Suprapubic skin (tissue), 4 donors: ENCODE data around the gene TNNI3K. TPM values are rescaled to one million over a fixed set of nuclear protein-coding genes. Genes with fewer than 3 reads are reported as not detected.
A peak's percentile ranks its signal among the peaks of the same experiment; 100 is the strongest.

Source experiments
- DNase-seq, 2 donors: peaks; one replicate each; pipeline ENCODE4 v3.0.0-alpha.2; 2019; ENCODE audit warnings: low spot score in 2 of 2
- H3K27ac ChIP-seq: fragments of 200-600 bp; sonication (generic); one replicate; pipeline ENCODE4 v1.5.1; 2019
- H3K27me3 ChIP-seq: fragments of 200-600 bp; sonication (generic); one replicate; pipeline ENCODE4 v1.5.1; 2019
- H3K36me3 ChIP-seq: fragments of 200-600 bp; sonication (generic); one replicate; pipeline ENCODE4 v1.5.1; 2019
- H3K4me1 ChIP-seq: fragments of 200-600 bp; sonication (generic); one replicate; pipeline ENCODE4 v1.5.1; 2019
- H3K4me3 ChIP-seq: fragments of 200-600 bp; sonication (generic); one replicate; pipeline ENCODE4 v1.5.1; 2019; ENCODE audit warnings: mild to moderate bottlenecking
- H3K9me3 ChIP-seq: fragments of 200-600 bp; sonication (generic); one replicate; pipeline ENCODE4 v1.5.1; 2019
- CTCF ChIP-seq, 2 donors: fragments of 200-600 bp in 1 of 2; fragments of 450-650 bp in 1 of 2; sonication (generic) in 1 of 2; IDR thresholded peaks; one replicate each; pipeline ENCODE4 v1.5.1; 2016 to 2019; ENCODE audit warnings: antibody characterized with exemption in 2 of 2, mild to moderate bottlenecking in 1 of 2, moderate library complexity in 1 of 2
- EP300 ChIP-seq: sonication (generic); formaldehyde crosslinking; IDR thresholded peaks from one replicate; pipeline ENCODE4 v1.6.1; 2017; ENCODE audit warnings: antibody characterized with exemption
- POLR2A ChIP-seq, 2 donors: fragments of 450-650 bp; IDR thresholded peaks; one replicate each; pipeline ENCODE4 v1.6.1; 2017; ENCODE audit warnings: antibody characterized with exemption in 2 of 2, mild to moderate bottlenecking in 2 of 2, moderate library complexity in 2 of 2
- POLR2AphosphoS5 ChIP-seq, 3 donors: sonication (generic); formaldehyde crosslinking; IDR thresholded peaks; one replicate each; pipeline ENCODE4 v1.6.1; 2017; ENCODE audit warnings: antibody characterized with exemption in 3 of 3
- WGBS: methylation state at CpG from one replicate; pipeline ENCODE4 v1.1.5; 2018; 5-methylcytosine and 5-hydroxymethylcytosine counted together
- total RNA-seq, 4 donors: library from RNA; depleted of rRNA; stranded (reverse); fragments of >200 nt; gene quantifications; one replicate each; pipeline ENCODE4 v1.1.0, GENCODE V29; 2016

Gene TNNI3K
- total RNA-seq, result 1 to 10 TPM in 2 of 4 donors, under 1 TPM in 1, not detected in 1; 0.76 to 3.2 (median 1.1) TPM

- H3K4me3 ChIP-seq, result no peak within 1 kb of the TSS
- no peak for DNase-seq
- 81% methylated on average over 2 of the region's 2 CpGs for WGBS
- peaks cover 6% of the 10 kb centered on the region for H3K9me3 ChIP-seq
- no peak for TF ChIP-seq EP300
- no peak for TF ChIP-seq CTCF (IDR thresholded peaks at IDR 0.05)
- TF ChIP-seq POLR2A (IDR thresholded peaks at IDR 0.05), result no peak
- TF ChIP-seq POLR2AphosphoS5 (IDR thresholded peaks at IDR 0.05), result no peak
- no peak within 1 kb of the TSS for H3K27ac ChIP-seq
- no peaks in the 10 kb centered on the region for H3K27me3 ChIP-seq
- H3K36me3 ChIP-seq, result peaks cover 2% of the 10 kb centered on the region
- H3K4me1 ChIP-seq, result no peaks in the 10 kb centered on the region
Measured at GRCh38 chr1:74235153-74235552, at the start of gene TNNI3K. Gene TNNI3K (plus strand): TSS chr1:74235387. CDS start chr1:74235452, 65 bp downstream.

- Histone ChIP-seq H3K9me3 (no peaks in the 10 kb centered on the region), H3K27ac (no peak overlapping the region), H3K27me3 (no peaks in the 10 kb centered on the region), H3K4me3 (no peak overlapping the region), H3K4me1 (peaks cover 9% of the 10 kb centered on the region), H3K36me3 (no peaks in the 10 kb centered on the region)
- WGBS, result 39% methylated on average over 2 of the region's 2 CpGs
- TF ChIP-seq EP300 (no peak), POLR2AphosphoS5 (IDR thresholded peaks at IDR 0.05) (no peak), CTCF (IDR thresholded peaks at IDR 0.05) (no peak), POLR2A (IDR thresholded peaks at IDR 0.05) (no peak)
- no peak for DNase-seq
Measured at GRCh38 chr1:74193908-74194307, 41.3 kb upstream of the TNNI3K start.

- TF ChIP-seq CTCF (IDR thresholded peaks at IDR 0.05) (no peak), EP300 (no peak), POLR2A (IDR thresholded peaks at IDR 0.05) (no peak), POLR2AphosphoS5 (IDR thresholded peaks at IDR 0.05) (no peak)
- H3K36me3 ChIP-seq, result no peaks in the 10 kb centered on the region
- H3K27me3 ChIP-seq, result no peaks in the 10 kb centered on the region
- H3K4me1 ChIP-seq, result peaks cover 15% of the 10 kb centered on the region
- DNase-seq, result no peak
- H3K9me3 ChIP-seq, result no peaks in the 10 kb centered on the region
- H3K27ac ChIP-seq, result no peak overlapping the region
- no peak overlapping the region for H3K4me3 ChIP-seq
Measured at GRCh38 chr1:74195339-74195738, 39.8 kb upstream of the TNNI3K start.

- DNase-seq, result no peak
- WGBS, result 76% methylated on average over 5 of the region's 5 CpGs
- no peaks in the 10 kb centered on the region for H3K27me3 ChIP-seq
- H3K4me1 ChIP-seq, result peaks cover 15% of the 10 kb centered on the region
- H3K27ac ChIP-seq, result no peak overlapping the region
- TF ChIP-seq POLR2AphosphoS5 (IDR thresholded peaks at IDR 0.05), result no peak
- TF ChIP-seq EP300, result no peak
- no peak for TF ChIP-seq CTCF (IDR thresholded peaks at IDR 0.05)
- TF ChIP-seq POLR2A (IDR thresholded peaks at IDR 0.05), result no peak
- no peaks in the 10 kb centered on the region for H3K9me3 ChIP-seq
- H3K36me3 ChIP-seq, result peaks cover 9% of the 10 kb centered on the region
- H3K4me3 ChIP-seq, result peak overlapping the region; percentile 74
Measured at GRCh38 chr1:74197255-74197654, 37.9 kb upstream of the TNNI3K start.

- DNase-seq, result peak; percentile 96 to 97
- H3K4me1 ChIP-seq, result peaks cover 15% of the 10 kb centered on the region
- peaks cover 11% of the 10 kb centered on the region for H3K36me3 ChIP-seq
- H3K27ac ChIP-seq, result peak within 1 kb of the TSS; percentile 84
- no peaks in the 10 kb centered on the region for H3K9me3 ChIP-seq
- TF ChIP-seq EP300 (no peak), POLR2AphosphoS5 (IDR thresholded peaks at IDR 0.05) (peak in 1 of 3 donors; percentile 51), POLR2A (IDR thresholded peaks at IDR 0.05) (peak in 1 of 2 donors; percentile 45)
- WGBS, result 9% methylated on average over 26 of the region's 41 CpGs
- no peaks in the 10 kb centered on the region for H3K27me3 ChIP-seq
- H3K4me3 ChIP-seq, result peak within 1 kb of the TSS; percentile 74
Measured at GRCh38 chr1:74197657-74198552, 37.3 kb upstream of the TNNI3K start, which contains the start of the genes FPGT and LRRIQ3. Gene FPGT (plus strand): TSS chr1:74198242. CDS start chr1:74198279, 37 bp downstream. Gene LRRIQ3 (minus strand): TSS chr1:74198176. CDS start chr1:74183684, 14,492 bp downstream.
